GM12878 (cell line): ENCODE measurements around the gene FGFRL1.

Source experiments
- ATF7 ChIP-seq: fragments of 450-650 bp; IDR thresholded peaks from 2 replicates; pipeline ENCODE4 v1.6.1; 2016; ENCODE audit warnings: low read depth, mild to moderate bottlenecking
- KDM1A ChIP-seq: fragments of 200-600 bp; sonication (generic); IDR thresholded peaks from 2 replicates; pipeline ENCODE4 v1.6.1; 2016; ENCODE audit warnings: borderline replicate concordance
- MXI1 ChIP-seq: fragments of 150-350 bp; IDR thresholded peaks from 2 replicates; pipeline ENCODE4 v1.6.1; 2011; ENCODE audit warnings: low read depth, mild to moderate bottlenecking, inconsistent platforms, low read length, improper control_type of control experiment
- TCF12 ChIP-seq: IDR thresholded peaks from 2 replicates; pipeline ENCODE4 v1.6.1; 2011; ENCODE audit warnings: low read depth, mild to moderate bottlenecking, low read length
- TF ChIP-seq, protein P1 (sequence below): IDR thresholded peaks from 2 replicates; pipeline ENCODE4 v1.6.1; 2011; ENCODE audit warnings: low read depth, mild to moderate bottlenecking, low read length, moderate library complexity, borderline replicate concordance; ENCODE audit errors: extremely low read depth
- TF ChIP-seq, protein P2 (sequence below), 3 experiments: IDR thresholded peaks in 2 of 3; conservative IDR thresholded peaks in 1 of 3; 2 replicates each; pipeline ENCODE4 v1.5.1; 2011; ENCODE audit warnings: low read depth in 3 of 3, low read length in 3 of 3, mild to moderate bottlenecking in 3 of 3, control low read depth in 2 of 3, moderate library complexity in 2 of 3, inconsistent platforms in 1 of 3, mixed read lengths in 1 of 3; ENCODE audit not compliant: control insufficient read depth in 2 of 3, insufficient read depth in 1 of 3; ENCODE audit errors: extremely low read depth in 1 of 3

DNA sequence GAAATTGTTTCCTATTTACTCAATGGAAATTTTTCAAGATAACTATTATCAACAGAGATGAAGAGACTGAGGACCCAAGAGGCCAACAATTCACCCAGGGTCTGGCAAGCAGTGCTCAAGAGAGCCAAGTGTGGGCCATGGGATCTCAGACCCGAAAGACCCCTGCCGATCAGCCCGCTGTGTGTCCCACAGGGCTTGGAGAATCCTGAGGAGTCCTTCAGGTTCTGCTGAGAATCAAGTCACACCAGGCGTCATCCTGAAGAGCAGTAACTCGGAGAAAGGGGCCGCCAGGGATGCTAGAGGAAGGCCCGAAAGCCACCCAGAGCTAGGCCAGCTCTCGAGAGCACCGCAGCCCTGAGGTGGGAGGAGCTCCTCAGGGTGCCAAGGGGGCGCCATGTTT lies 48.7 kb downstream of the FGFRL1 start:
- TF ChIP-seq, protein P1, sequence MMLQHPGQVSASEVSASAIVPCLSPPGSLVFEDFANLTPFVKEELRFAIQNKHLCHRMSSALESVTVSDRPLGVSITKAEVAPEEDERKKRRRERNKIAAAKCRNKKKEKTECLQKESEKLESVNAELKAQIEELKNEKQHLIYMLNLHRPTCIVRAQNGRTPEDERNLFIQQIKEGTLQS, result no peak
- no peak for TF ChIP-seq TCF12
- TF ChIP-seq, protein P2, sequence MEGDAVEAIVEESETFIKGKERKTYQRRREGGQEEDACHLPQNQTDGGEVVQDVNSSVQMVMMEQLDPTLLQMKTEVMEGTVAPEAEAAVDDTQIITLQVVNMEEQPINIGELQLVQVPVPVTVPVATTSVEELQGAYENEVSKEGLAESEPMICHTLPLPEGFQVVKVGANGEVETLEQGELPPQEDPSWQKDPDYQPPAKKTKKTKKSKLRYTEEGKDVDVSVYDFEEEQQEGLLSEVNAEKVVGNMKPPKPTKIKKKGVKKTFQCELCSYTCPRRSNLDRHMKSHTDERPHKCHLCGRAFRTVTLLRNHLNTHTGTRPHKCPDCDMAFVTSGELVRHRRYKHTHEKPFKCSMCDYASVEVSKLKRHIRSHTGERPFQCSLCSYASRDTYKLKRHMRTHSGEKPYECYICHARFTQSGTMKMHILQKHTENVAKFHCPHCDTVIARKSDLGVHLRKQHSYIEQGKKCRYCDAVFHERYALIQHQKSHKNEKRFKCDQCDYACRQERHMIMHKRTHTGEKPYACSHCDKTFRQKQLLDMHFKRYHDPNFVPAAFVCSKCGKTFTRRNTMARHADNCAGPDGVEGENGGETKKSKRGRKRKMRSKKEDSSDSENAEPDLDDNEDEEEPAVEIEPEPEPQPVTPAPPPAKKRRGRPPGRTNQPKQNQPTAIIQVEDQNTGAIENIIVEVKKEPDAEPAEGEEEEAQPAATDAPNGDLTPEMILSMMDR (IDR thresholded peaks at IDR 0.05 in 2 of 3, conservative IDR thresholded peaks at IDR 0.05 in 1 of 3; ENCODE audit: control insufficient read depth in 2 of 3, extremely low read depth in 1 of 3, insufficient read depth in 1 of 3, low read depth in 3 of 3, low read length in 3 of 3), result no peak
- TF ChIP-seq MXI1, result no peak
- TF ChIP-seq ATF7, result no peak
- no peak for TF ChIP-seq KDM1A
